Colon (tissue), 2 donors: ENCODE data around the gene FHOD3.
"Not testable (repeated sequence)": the region's sequence is repeated elsewhere in the genome, so short reads cannot be mapped to it uniquely, and the experiment has no call there.

ENCODE experiments used
- FAIRE-seq: peaks from 2 replicates; lab custom pipeline; 2012; peaks lifted over from hg19 to GRCh38; lab: Jason Lieb, UNC
- donor health status: control.
- donor health status: control.

FHOD3 gene

GRCh38 chr18:36798738-36799473 lies 501.4 kb downstream of the FHOD3 start:
- no peak for FAIRE-seq

DNA sequence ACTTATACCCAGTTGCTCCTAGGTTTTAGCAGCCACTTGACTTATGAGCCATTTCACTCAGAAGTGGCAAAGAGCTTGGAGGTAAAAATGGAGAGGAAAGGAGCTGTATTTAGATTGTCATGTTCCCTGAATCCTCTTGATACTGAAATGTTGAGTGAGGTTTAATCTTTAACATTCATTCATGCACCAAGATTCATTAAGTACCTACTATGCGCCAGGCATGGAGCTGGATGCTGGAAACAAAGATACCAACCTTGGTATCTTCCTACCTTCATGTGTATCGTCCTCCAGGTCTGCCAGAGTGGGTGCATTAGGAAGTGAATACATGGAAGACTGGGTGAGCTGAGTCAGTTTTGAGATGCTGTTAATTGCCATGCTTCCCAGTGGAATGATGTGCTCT lies 507.6 kb downstream of the FHOD3 start:
- no peak for FAIRE-seq

DNA sequence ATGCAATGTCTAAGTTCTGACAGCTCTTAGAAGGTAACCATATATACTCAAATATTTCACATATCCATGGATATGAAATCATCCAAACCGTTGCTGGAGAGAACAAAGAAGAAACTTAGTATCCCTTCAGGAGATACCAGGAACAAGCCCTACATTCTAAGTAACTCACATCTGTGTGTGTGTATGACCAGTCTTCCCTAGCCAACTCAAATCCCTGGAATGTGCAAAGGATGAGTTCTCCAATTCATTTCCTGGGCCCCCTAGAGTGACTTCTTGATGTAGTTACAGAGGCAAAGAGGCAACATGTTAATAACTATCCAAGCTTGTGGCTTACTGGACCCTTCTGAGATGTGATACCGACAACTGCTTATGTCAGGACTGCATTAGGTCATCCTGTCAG lies 511.2 kb downstream of the FHOD3 start:
- FAIRE-seq = no peak

- FAIRE-seq = no peak
These were observed 512.3 kb downstream of the FHOD3 start for GRCh38 chr18:36809590-36810381.

DNA sequence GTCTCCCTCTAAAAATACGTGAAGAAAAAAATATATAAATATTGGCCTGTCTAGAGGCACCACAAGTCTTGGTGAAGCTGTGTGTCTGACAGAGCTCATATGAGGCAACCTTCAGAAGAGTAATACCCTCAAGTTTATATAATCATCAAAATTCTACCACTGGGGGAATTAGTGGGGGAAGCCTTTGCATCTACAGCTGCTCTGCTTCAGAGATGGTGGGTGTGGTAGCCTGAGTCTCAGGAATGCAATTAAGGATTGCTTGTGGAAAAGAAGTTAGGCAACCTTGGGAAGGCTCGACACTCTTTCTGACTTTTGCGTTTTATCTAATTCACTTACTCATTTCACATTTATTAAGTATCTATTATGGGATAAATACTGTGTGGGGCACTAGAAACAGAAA lies 513.9 kb downstream of the FHOD3 start:
- FAIRE-seq = no peak

DNA sequence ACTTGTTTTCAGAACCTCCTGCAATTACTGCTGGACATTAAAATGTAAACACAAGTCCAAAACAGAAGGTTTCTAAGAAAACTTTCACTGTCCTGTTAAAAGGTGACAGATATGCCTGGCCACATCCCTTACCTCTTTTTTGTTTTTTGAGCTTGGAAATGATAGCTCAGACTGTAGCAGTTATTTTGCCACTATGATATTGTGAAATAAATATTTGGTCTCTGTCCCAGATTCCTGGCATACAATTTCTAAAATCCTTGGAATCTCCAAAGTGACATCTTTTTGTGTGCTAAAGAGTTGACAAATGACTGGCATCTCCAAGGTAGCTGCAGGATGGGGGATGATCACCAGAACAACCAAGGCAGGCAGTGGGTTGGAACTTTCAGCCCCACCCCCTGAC lies 514.4 kb downstream of the FHOD3 start:
- FAIRE-seq = no peak

DNA sequence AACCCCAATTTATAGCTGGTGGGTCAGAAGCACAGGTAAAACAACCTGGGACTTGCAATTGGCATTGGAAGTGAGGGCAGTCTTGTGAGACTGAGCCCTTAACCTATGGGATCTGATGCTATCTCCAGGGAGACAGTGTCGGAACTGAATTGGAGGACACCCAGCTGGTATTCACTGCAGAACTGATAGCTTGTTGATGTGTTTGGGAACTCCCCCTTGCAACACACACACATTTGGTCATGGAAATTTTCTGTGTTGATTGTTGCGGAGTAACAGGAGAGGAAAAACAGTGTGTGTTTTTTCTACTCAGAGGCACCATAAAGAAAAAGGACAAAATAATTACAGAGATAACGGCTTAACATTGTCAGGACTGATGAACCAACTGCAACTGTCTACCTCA lies 515.2 kb downstream of the FHOD3 start:
- FAIRE-seq = no peak

- no peak for FAIRE-seq
These were observed 515.7 kb downstream of the FHOD3 start for GRCh38 chr18:36813101-36813775.

- no peak for FAIRE-seq
These were observed 516.3 kb downstream of the FHOD3 start for GRCh38 chr18:36813824-36814223.

DNA sequence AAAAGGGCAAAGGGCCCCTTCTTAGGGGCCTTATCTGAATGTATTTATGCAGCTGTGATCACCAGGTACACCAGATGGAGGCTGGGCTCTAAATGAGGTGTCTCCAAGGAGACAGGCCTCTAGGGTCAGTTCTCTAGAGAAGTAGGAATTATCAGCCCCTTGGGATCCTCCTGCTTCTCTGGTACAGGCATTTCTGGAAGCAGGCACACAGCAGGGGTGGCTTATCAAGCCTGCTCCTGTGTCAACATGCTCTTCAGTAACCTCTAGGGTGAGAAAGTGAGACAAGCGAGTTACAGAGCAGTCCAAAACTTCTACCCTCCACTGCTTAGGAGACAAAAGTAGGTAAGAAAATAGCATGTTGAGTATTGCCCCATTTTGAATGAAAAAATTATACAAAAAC lies 517.5 kb downstream of the FHOD3 start:
- FAIRE-seq = no peak

GRCh38 chr18:36816096-36816495 lies 518.6 kb downstream of the FHOD3 start:
- FAIRE-seq = not testable (repeated sequence)

GRCh38 chr18:36817039-36817438 lies 519.5 kb downstream of the FHOD3 start:
- no peak for FAIRE-seq

- FAIRE-seq = no peak
These were observed 521.1 kb downstream of the FHOD3 start for GRCh38 chr18:36818652-36819051.

- no peak for FAIRE-seq
These were observed 522.1 kb downstream of the FHOD3 start for GRCh38 chr18:36819621-36820020.

DNA sequence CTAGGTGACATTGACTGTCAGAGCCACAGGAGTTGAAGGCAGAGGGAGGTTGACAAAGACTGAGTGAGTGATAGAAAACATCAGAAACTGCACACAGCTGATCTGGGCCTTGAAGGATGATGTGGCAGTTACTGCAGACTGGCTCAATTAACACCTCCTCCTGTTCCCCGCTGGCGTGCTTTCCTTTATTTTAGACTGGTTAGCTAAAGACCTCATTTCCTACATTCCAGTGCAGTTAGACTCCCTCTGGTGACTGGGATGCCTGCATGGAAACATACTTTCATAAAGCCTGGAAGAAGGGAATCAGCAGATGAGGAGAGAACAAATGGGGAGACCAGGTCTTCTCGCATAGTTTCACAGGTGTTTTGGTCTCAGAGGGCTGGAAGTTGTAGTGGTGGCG lies 524.2 kb downstream of the FHOD3 start:
- no peak for FAIRE-seq

DNA sequence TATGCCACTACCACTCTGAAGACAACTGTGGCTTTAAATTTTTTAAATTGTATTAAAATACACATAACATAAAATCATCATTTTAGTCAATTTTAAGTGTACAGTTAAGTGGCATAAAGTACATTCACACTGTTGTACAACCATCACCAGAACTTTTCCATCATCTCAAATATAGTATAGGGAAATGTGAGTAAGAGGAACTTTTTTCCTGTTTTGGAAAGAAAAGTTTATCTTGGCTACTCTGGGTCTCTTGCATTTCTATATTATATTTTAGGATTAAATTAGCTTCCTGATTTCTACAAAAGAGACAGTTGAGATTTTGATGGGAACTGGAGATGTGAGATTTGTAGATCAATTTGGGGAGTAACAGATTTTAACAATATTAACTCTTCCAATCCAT lies 528.0 kb downstream of the FHOD3 start:
- no peak for FAIRE-seq

GRCh38 chr18:36826556-36826955 lies 529.0 kb downstream of the FHOD3 start:
- FAIRE-seq = no peak

GRCh38 chr18:36828157-36828629 lies 530.7 kb downstream of the FHOD3 start:
- no peak for FAIRE-seq

DNA sequence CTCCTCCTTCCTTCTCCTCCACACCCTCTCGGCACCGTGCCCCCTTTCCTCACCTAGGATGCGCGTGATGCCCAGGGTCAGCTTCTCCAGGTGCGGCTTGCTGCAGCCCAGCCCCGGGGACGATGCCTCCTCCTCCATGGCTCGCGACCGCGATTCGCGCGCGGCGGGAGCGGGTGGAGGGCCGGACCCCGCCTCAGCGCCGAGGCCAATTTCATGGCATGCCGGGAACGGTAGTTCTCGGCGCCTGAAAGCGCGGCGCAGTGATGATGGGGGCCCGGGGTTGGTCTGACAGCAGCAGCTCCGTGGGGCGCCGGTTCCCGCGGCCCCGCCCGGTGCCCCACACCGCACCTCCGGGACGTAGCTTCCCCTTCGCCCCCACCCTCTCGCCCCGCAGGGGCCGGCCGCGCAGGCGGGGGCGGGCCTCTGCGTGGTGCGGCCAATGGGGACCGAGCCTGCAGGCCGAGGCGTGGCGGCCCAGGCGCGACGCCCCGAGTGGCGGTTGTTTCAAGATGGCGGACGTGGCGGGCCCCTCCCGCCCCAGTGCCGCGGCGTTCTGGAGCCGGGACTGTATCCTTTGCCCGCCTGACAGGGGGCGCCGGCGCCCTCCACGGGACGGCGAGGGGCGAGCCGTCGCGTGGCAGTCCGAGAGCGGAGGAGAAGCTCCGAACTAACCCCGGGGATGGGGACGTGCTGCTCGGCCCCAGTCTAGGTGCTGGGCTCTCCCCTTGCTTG lies 531.3 kb downstream of the FHOD3 start, which contains the start of the genes KIAA1328 and TPGS2:
TSS of gene KIAA1328 (plus strand) at position 498 of the 732 bp plus-strand sequence. CDS start at position 510, 12 bp downstream.
TSS of gene TPGS2 (minus strand) at position 373 of the 732 bp plus-strand sequence. CDS start at position 138, 235 bp downstream.
- FAIRE-seq = no peak
